ENCODE results near the gene POLR1H.

Gene POLR1H

DNA sequence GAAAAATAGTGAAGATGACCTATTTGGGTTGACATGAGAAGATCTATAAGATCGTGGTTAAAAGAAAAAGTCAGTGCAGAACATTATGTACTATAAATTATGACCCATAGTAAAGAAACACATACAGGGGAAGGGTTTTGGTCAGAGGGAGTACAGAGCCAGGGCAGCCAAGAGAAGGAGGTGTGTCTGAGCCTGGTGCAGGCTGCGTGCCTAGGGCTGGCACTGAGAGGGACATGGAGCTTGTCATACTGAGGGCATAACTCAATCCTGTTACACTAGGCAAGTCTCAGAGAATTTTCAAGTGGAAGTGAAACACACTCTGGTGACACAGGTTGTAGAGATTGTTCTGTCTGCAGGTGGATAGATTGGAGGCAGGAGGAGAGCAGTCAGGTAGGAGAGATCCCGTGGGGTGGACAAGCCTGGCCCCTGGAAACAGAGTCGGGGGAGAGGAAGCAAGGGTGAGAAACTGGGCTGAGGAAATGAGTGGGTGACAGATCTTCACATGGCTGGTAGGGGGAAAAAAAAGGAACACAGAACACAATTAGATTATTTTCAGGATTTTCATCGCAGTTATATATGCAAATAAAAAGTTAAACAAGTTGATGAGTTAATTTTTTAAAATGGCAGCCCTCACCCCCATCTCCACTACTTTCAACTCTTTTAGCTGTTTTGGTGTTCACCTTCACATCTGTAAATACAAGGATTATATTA lies 33.0 kb downstream of the POLR1H start:
- TF ChIP-seq, protein P1, sequence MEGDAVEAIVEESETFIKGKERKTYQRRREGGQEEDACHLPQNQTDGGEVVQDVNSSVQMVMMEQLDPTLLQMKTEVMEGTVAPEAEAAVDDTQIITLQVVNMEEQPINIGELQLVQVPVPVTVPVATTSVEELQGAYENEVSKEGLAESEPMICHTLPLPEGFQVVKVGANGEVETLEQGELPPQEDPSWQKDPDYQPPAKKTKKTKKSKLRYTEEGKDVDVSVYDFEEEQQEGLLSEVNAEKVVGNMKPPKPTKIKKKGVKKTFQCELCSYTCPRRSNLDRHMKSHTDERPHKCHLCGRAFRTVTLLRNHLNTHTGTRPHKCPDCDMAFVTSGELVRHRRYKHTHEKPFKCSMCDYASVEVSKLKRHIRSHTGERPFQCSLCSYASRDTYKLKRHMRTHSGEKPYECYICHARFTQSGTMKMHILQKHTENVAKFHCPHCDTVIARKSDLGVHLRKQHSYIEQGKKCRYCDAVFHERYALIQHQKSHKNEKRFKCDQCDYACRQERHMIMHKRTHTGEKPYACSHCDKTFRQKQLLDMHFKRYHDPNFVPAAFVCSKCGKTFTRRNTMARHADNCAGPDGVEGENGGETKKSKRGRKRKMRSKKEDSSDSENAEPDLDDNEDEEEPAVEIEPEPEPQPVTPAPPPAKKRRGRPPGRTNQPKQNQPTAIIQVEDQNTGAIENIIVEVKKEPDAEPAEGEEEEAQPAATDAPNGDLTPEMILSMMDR (IDR thresholded peaks at IDR 0.05; ENCODE audit: unreplicated experiment in 3 of 3) = no peak
- H3K27ac Mint-ChIP-seq = no peak overlapping the region
- no peaks in the 10 kb centered on the region for H3K36me3 Mint-ChIP-seq (ENCODE audit: low read depth)
- peaks cover 97% of the 10 kb centered on the region for H3K27me3 Mint-ChIP-seq (ENCODE audit: low read depth)
- no peak overlapping the region for H3K4me3 Mint-ChIP-seq
- no peaks in the 10 kb centered on the region for H3K9me3 Mint-ChIP-seq
- no peaks in the 10 kb centered on the region for H3K4me1 Mint-ChIP-seq

DNA sequence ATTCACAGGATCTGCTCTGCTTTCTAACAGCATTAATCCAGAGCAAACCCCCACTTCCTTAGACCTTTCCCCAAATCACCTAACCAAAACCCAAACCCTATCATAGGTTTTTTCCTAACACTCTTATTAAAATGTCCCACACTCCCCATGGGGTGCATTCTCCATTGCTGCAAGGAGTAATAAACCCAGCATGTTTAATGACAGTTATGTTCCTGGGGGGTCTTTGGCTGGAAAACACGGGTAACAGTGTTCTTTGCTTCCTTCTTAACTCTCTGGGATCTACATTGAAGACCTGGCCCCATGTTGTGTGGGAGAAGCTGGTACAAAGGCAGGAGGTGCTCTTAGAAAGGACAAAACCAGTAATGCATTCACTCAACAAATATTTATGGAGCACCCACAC lies 35.8 kb downstream of the POLR1H start:
- peaks cover 20% of the 10 kb centered on the region for H3K4me1 Mint-ChIP-seq
- peaks cover 97% of the 10 kb centered on the region for H3K27me3 Mint-ChIP-seq (ENCODE audit: low read depth)
- no peak overlapping the region for H3K4me3 Mint-ChIP-seq
- no peaks in the 10 kb centered on the region for H3K9me3 Mint-ChIP-seq
- H3K36me3 Mint-ChIP-seq (ENCODE audit: low read depth) = no peaks in the 10 kb centered on the region
- TF ChIP-seq, protein P1 (IDR thresholded peaks at IDR 0.05; ENCODE audit: unreplicated experiment in 3 of 3) = no peak
- H3K27ac Mint-ChIP-seq = no peak overlapping the region

DNA sequence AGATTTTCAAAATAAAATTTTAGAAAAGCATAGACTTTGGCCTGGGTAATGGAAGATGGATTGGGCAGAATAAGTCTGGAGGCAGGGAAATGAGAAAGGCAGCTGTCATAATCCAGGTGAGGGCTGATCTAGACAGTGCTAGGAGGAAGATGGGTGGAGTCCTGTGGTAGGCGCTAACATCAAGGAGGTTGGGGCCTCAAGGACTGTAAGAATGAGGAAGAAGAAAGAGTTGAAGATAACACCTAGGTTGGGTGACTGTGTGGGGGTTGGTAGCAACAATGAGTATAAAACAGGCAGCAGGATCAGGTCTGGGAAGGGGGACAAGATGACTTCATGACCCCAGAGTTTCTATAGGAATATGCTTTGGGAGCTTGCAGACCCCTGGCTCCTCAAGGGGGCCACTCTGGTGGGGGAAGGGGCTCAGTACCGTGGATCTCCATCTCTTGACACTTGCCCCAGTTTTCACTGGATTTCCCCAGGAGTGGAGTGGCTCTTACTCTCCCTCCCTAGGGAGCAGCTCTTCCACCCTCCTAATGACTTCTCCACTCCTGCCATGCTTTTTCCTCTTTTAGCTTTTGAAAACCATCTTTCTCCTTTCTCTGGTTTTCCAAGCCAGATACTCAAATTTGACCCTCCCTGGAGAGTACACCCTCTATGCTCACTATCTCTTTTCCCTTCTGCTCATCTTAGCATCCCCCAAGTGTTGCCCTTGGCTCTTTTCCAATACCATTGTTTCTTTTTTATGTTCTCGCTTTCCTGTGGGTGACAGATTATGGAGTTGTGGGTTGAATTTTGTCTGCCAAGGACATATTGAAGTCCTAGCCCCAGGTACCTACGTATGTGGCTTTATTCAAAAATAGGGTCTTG lies 37.1 kb downstream of the POLR1H start:
- Mint-ChIP-seq H3K9me3 (no peaks in the 10 kb centered on the region), H3K4me1 (peaks cover 29% of the 10 kb centered on the region)

DNA sequence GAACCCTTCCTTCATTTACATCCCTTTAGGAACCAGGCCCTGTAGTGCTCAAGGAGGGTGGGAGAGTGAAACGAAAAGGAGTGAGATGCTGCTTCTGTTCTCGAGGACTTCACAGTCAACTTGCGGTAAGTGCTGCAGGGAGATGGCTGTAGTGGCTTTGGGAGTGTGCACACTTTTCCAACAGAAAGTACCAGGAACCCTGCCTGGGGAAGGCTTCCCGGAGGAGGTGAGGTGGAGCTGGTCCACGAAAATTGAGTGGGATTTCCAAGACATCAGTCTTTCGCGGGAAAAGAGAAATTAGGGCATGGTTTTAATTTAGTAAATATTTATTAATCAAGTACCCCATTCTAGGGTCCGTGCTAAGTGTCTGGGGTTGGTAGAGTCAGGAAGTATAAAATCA lies 39.1 kb downstream of the POLR1H start:
- Mint-ChIP-seq H3K4me1 (peaks cover 35% of the 10 kb centered on the region), H3K27ac (no peak overlapping the region), H3K27me3 (ENCODE audit: low read depth) (peaks cover 97% of the 10 kb centered on the region), H3K4me3 (peak overlapping the region; percentile 47 to 80 (median 72)), H3K36me3 (ENCODE audit: low read depth) (no peaks in the 10 kb centered on the region), H3K9me3 (no peaks in the 10 kb centered on the region)
- TF ChIP-seq, protein P1 (IDR thresholded peaks at IDR 0.05; ENCODE audit: unreplicated experiment in 3 of 3) = no peak

More for the DNA sequence above, 37.1 kb downstream of the POLR1H start:
- H3K27ac Mint-ChIP-seq = no peak overlapping the region
- peaks cover 95% of the 10 kb centered on the region for H3K27me3 Mint-ChIP-seq (ENCODE audit: low read depth)
- H3K36me3 Mint-ChIP-seq (ENCODE audit: low read depth) = no peaks in the 10 kb centered on the region
- TF ChIP-seq, protein P1 (IDR thresholded peaks at IDR 0.05; ENCODE audit: unreplicated experiment in 3 of 3) = no peak
- peak overlapping the region in 1 of 3 experiments; percentile 13 for H3K4me3 Mint-ChIP-seq

DNA sequence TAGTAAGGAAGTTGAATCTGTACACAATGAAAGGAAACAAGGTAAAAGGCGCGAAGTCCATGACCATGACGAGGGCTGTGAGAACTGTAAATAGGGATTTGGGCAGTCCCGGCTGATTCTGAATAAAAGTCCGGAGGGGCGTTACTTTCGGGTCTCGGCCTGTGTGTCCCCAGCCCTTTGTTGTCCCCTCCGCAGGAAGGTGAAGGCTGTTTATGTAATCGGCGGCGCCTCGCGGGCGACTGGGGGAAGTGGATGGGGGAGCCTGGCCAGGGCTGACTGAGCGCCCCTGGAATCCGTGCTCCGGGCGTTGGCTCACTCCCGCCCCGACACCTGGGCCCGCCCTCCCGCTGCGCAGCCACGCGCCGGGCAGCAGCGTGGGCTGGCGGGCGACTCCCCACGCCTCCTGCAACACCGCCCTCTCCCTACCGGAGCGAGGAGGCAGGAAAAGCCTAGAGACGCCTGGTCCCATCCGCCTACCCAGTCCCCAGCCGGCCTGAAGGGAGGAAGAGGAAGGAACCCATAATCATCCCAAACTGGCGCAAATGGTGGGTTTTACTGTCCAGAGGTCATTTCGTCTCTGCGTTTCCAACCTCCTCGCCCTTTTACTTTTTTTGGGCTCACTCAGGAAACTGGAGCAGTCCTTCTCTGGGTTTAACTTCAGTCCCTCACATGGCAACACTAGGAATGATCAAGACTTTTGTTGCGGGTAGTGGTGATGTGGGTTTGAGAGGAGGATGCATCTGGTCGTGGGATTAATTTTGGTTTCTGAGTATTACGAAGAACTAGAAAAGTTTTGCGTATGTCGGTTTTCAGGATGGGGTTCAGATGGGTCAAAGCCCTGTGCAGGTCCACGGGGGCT lies 39.7 kb downstream of the POLR1H start:
- Mint-ChIP-seq H3K27me3 (ENCODE audit: low read depth) (peaks cover 91% of the 10 kb centered on the region), H3K4me3 (peak overlapping the region; percentile 80 to 82 (median 81)), H3K36me3 (ENCODE audit: low read depth) (no peaks in the 10 kb centered on the region), H3K4me1 (peaks cover 35% of the 10 kb centered on the region), H3K9me3 (no peaks in the 10 kb centered on the region), H3K27ac (no peak overlapping the region)
- TF ChIP-seq, protein P1 (IDR thresholded peaks at IDR 0.05; ENCODE audit: unreplicated experiment in 3 of 3) = no peak

Measured in nephron (organoid).